Pancreas (tissue), 10 donors: ENCODE data around the gene ITPR1. TPM values are rescaled to one million over a fixed set of nuclear protein-coding genes. Genes with fewer than 3 reads are reported as not detected.
A peak's percentile ranks its signal among the peaks of the same experiment; 100 is the strongest.
"Not testable (repeated sequence)": the region's sequence is repeated elsewhere in the genome, so short reads cannot be mapped to it uniquely, and the experiment has no call there.

Experiments used
- ATAC-seq, 4 donors: fragments of 200-7000 bp; cut with Tn5 transposase; one replicate each; pipeline versions ENCODE4 v1.8.0 to v1.9.1; 2020; ENCODE audit warnings: mild to moderate bottlenecking in 4 of 4, moderate library complexity in 4 of 4
- DNase-seq, 6 donors: peaks; one replicate each; pipeline ENCODE4 v3.0.0-alpha.2; 2020
- FAIRE-seq: peaks from 2 replicates; lab custom pipeline; 2012; peaks lifted over from hg19 to GRCh38; lab: Jason Lieb, UNC
- H3K27ac ChIP-seq, 4 donors: fragments of 200-600 bp; sonication (generic); 1 replicate in 3 of 4; 2 replicates in 1 of 4; pipeline versions ENCODE4 v1.5.0 to v1.8.0; 2020
- H3K27me3 ChIP-seq, 4 donors: fragments of 200-600 bp; one replicate each; pipeline ENCODE4 v1.8.0; 2021
- H3K36me3 ChIP-seq, 3 donors: fragments of 200-600 bp; sonication (generic) in 1 of 3; one replicate each; pipeline versions ENCODE4 v1.5.0 to v1.8.0; 2020 to 2021
- H3K4me1 ChIP-seq, 3 donors: fragments of 200-600 bp; one replicate each; pipeline ENCODE4 v1.8.0; 2021
- H3K4me3 ChIP-seq, 4 donors: fragments of 200-600 bp; sonication (generic) in 2 of 4; one replicate each; pipeline versions ENCODE4 v1.5.0 to v1.8.0; 2020 to 2021
- H3K9me3 ChIP-seq, 4 donors: fragments of 200-600 bp; one replicate each; pipeline ENCODE4 v1.8.0; 2021
- WGBS, 2 donors: extraction: QIAGEN DNeasy Blood & Tissue Kit; methylation state at CpG; one replicate each; pipeline ENCODE4 v1.1.7; 2013; 5-methylcytosine and 5-hydroxymethylcytosine counted together
- intact Hi-C, 3 donors: fragments of 100-400 bp; cut with DNase I; formaldehyde crosslinking; loops; one replicate each; pipeline versions ENCODE4 v1.11.1 to v1.14.2; 2022
- polyA plus RNA-seq, 2 donors: library from polyadenylated mRNA; stranded (reverse); fragments of 200-250 nt; gene quantifications; one replicate each; pipeline ENCODE4 v1.2.3, GENCODE V29; 2013
- total RNA-seq, 6 donors: library from RNA; stranded (reverse); fragmentation: NEBNext Ultra II Directional in 4 of 6; extraction: Animal tissue kit (Norgen Biotek cat#: 25700) in 4 of 6; gene quantifications; one replicate each; pipeline versions ENCODE4 v1.2.1 to v1.2.4, GENCODE V29; 2021 to 2023
- TF ChIP-seq, protein P1 (sequence below), 4 donors: fragments of 200-600 bp; sonication (generic) in 3 of 4; IDR thresholded peaks; one replicate each; pipeline versions ENCODE4 v1.5.0 to v1.8.0; 2021; ENCODE audit warnings: antibody characterized with exemption in 4 of 4
- donor health status: healthy with polysubstance abuse.
- donor health status: DM: no; HTN: no; CAD: no; lungs with moderate emphysema.
- donor health status: DM: no; HTN: no; CAD: no.
- donor health status: control.
- donor health status: control.
- donor health status: Bipolar disorder and iron deficiency.
- donor health status: DM: yes; HTN: yes; CAD: no.
- donor health status: DM: no; HTN: no; CAD: no.
- donor health status: DM: no; HTN: no; CAD: no.
- donor health status: DM: yes; HTN: yes; CAD: no.

The ITPR1 gene
- total and polyA plus RNA-seq, 8 donors: 4.5 to 19.1 (median 10.1) TPM

- WGBS, 2 donors: 63 to 69% methylated on average over 8 of the region's 8 CpGs
- intact Hi-C loops: no loop called here
- H3K36me3 ChIP-seq: no peaks in the 10 kb centered on the region
- ATAC-seq: no peak
- H3K9me3 ChIP-seq: no peaks in the 10 kb centered on the region
- H3K27me3 ChIP-seq: no peaks in the 10 kb centered on the region
- no peak overlapping the region for H3K27ac ChIP-seq
- no peak for FAIRE-seq
- peaks cover 0 to 5% (median 0%) of the 10 kb centered on the region in 3 donors for H3K4me1 ChIP-seq
- TF ChIP-seq, protein P1, sequence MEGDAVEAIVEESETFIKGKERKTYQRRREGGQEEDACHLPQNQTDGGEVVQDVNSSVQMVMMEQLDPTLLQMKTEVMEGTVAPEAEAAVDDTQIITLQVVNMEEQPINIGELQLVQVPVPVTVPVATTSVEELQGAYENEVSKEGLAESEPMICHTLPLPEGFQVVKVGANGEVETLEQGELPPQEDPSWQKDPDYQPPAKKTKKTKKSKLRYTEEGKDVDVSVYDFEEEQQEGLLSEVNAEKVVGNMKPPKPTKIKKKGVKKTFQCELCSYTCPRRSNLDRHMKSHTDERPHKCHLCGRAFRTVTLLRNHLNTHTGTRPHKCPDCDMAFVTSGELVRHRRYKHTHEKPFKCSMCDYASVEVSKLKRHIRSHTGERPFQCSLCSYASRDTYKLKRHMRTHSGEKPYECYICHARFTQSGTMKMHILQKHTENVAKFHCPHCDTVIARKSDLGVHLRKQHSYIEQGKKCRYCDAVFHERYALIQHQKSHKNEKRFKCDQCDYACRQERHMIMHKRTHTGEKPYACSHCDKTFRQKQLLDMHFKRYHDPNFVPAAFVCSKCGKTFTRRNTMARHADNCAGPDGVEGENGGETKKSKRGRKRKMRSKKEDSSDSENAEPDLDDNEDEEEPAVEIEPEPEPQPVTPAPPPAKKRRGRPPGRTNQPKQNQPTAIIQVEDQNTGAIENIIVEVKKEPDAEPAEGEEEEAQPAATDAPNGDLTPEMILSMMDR (IDR thresholded peaks at IDR 0.05): no peak
- DNase-seq: no peak
- no peak overlapping the region for H3K4me3 ChIP-seq
These were observed 94.1 kb downstream of the ITPR1 start for GRCh38 chr3:4587061-4587837.

DNA sequence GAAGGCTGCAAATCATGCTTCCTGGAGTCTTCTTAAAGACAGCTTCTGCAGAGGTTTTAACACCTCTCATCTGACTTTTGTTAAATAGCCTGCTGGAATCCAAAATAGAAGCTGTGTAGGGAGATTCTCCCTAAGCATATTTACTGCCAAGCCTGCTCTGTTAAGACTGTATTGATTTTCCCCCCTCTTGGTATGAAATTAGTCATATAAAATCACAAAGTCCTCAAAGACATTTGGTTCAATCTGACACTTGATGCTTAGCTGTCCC lies 94.6 kb downstream of the ITPR1 start:
- no peak overlapping the region for H3K4me3 ChIP-seq
- H3K36me3 ChIP-seq: no peaks in the 10 kb centered on the region
- no peak for DNase-seq
- TF ChIP-seq, protein P1 (IDR thresholded peaks at IDR 0.05): no peak
- H3K4me1 ChIP-seq: peaks cover 0 to 5% (median 0%) of the 10 kb centered on the region in 3 donors
- intact Hi-C loops: no loop called here
- no peak for FAIRE-seq
- no peaks in the 10 kb centered on the region for H3K27me3 ChIP-seq
- no peak overlapping the region for H3K27ac ChIP-seq
- H3K9me3 ChIP-seq: no peaks in the 10 kb centered on the region
- no peak for ATAC-seq

- FAIRE-seq (no peak), DNase-seq (no peak), ATAC-seq (peak in 2 of 4 donors; percentile 35 to 59)
- H3K27me3 ChIP-seq: no peaks in the 10 kb centered on the region
- H3K36me3 ChIP-seq: no peaks in the 10 kb centered on the region
- intact Hi-C loops: no loop called here
- WGBS, 2 donors: 57 to 62% methylated on average over 4 of the region's 4 CpGs
- TF ChIP-seq, protein P1 (IDR thresholded peaks at IDR 0.05): no peak
- peaks cover 0 to 5% (median 0%) of the 10 kb centered on the region in 3 donors for H3K4me1 ChIP-seq
- no peak overlapping the region for H3K4me3 ChIP-seq
- H3K27ac ChIP-seq: no peak overlapping the region
- no peaks in the 10 kb centered on the region for H3K9me3 ChIP-seq
These were observed 95.3 kb downstream of the ITPR1 start for GRCh38 chr3:4588466-4588865.

DNA sequence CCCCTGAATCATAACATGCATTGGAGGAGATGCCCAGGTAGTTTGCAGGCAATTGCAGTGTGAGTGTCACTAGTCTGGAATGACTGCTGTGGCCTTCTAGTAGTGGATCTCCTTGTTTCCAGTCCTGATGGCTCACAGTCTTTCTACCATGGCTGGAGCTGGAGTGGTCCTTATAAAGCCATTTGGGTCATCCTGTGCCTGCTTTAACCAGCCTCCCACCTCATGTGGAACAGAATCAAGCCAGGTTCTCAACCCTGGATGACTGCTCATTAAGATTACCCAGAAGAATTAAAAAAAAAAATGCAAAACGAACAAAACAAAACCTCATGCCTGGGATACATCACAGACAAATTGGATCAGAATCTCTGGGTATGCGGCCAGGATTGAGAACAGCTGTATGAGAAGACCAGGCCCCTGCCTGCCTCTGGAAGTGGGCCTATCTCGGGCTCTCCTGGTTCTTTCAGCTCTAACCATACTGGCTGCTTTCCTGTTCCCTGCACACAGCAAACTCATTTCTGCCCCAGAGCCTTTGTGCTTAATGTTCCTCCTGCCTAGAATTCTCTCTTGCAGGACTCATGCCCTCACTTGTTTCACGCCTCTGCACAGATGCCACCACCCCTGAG lies 96.4 kb downstream of the ITPR1 start:
- DNase-seq: no peak
- Histone ChIP-seq H3K36me3 (no peaks in the 10 kb centered on the region), H3K4me3 (no peak overlapping the region), H3K27ac (no peak overlapping the region), H3K4me1 (peaks cover 0 to 5% (median 0%) of the 10 kb centered on the region in 3 donors), H3K27me3 (no peaks in the 10 kb centered on the region), H3K9me3 (no peaks in the 10 kb centered on the region)
- intact Hi-C loops: no loop called here
- 75 to 81% methylated on average over 4 of the region's 4 CpGs for WGBS, 2 donors
- FAIRE-seq: no peak
- TF ChIP-seq, protein P1 (IDR thresholded peaks at IDR 0.05): no peak
- ATAC-seq: no peak

GRCh38 chr3:4590849-4591248 lies 97.7 kb downstream of the ITPR1 start:
- H3K4me3 ChIP-seq, H3K36me3 ChIP-seq, H3K9me3 ChIP-seq, H3K27ac ChIP-seq, H3K4me1 ChIP-seq, ATAC-seq, FAIRE-seq, H3K27me3 ChIP-seq, DNase-seq, intact Hi-C loops: not testable (repeated sequence)
- WGBS, 2 donors: 94 to 98% methylated on average over 2 of the region's 2 CpGs
